Sciatic nerve (tissue), 2 donors: ENCODE data around the gene SCGB1C2. TPM values are rescaled to one million over a fixed set of nuclear protein-coding genes. Genes with fewer than 3 reads are reported as not detected.

ENCODE experiments used
- ATAC-seq: fragments of 200-7000 bp; cut with Tn5 transposase; one replicate; pipeline ENCODE4 v1.9.1; 2020; ENCODE audit warnings: mild to moderate bottlenecking, moderate library complexity
- DNase-seq: peaks from one replicate; pipeline ENCODE4 v3.0.0-alpha.2; 2020; ENCODE audit warnings: low spot score
- intact Hi-C: fragments of 100-400 bp; cut with DNase I; formaldehyde crosslinking; loops from one replicate; pipeline ENCODE4 v1.14.2; 2022
- total RNA-seq: library from RNA; stranded (reverse); fragmentation: NEBNext Ultra II Directional; extraction: Animal tissue kit (Norgen Biotek cat#: 25700); gene quantifications from one replicate; pipeline ENCODE4 v1.2.1, GENCODE V29; 2021
- donor health status: DM: no; HTN: no; CAD: no.
- donor health status: DM: no; HTN: no; CAD: no.

SCGB1C2 gene
- total RNA-seq, 1 donor from 2014 or later = not detected

- intact Hi-C loops = no loop called here
Observed at GRCh38 chr17:147796-148740, 10.7 kb downstream of the SCGB1C2 start.

DNA sequence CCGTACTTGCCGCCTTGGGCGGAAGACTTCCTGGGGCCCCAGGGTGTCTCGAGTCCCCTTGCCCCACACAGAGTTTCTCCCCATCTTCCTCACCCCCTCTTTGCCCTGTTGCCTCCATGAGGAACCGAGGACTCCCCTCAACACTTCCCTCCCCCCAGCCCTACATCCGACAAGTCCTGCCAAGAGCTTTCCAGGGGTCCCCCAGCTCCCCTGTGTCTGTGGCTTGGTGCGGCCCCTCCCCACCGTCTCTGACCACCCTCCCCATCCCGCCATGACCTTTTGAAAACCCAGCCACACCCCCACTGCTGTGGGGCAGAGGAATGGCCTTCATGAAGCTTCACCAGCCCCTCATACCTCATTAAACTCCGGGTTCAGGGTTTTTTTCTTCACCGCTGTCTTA is 11.4 kb downstream of the SCGB1C2 start:
- intact Hi-C loops = no loop called here
- peak; percentile 28 for DNase-seq
- ATAC-seq = no peak

More at GRCh38 chr17:147796-148740, 10.7 kb downstream of the SCGB1C2 start:
- DNase-seq (peak; percentile 41), ATAC-seq (no peak)

DNA sequence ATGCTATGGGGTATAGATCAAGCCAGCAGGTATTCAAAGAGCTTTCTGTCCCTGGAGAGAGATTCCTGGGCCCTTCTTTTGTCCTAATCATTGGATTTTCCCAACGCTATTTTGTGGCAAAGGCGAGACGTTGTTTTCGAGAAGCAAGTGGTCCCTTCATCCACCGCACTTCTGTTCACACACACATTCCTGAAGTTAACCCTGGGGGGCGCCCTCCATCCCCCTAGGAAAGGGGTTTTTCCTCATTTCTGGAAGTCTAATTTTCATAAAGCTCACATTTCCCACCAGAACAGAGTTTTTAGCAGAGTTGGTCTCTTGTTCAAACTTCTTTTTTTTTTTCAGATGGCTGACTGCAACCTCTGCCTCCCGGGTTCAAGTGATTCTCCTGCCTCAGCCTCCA is 11.9 kb downstream of the SCGB1C2 start:
- ATAC-seq = no peak
- DNase-seq = peak; percentile 22
- intact Hi-C loops = no loop called here

DNA sequence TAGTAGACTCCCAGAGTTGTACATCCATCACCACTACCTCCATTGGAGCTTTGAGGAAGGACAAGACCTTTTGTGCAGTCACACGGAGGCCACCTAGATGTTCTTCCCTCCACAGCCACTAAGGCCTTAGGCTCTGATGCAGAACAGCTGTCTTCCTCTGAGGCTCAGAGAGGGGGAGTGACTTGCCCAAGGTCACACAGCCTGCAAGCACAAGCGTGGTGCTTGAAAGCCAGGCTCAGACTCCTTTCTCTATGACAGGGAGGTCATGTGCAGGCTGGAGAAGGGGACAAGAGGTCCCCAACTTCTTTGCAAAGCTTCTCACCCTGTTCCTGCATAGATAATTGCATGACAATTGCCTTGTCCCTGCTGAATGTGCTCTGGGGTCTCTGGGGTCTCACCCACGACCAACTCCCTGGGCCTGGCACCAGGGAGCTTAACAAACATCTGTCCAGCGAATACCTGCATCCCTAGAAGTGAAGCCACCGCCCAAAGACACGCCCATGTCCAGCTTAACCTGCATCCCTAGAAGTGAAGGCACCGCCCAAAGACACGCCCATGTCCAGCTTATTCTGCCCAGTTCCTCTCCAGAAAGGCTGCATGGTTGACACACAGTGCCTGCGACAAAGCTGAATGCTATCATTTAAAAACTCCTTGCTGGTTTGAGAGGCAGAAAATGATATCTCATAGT is 12.7 kb downstream of the SCGB1C2 start:
- intact Hi-C loops = no loop called here
- peak; percentile 39 for DNase-seq
- no peak for ATAC-seq

DNA sequence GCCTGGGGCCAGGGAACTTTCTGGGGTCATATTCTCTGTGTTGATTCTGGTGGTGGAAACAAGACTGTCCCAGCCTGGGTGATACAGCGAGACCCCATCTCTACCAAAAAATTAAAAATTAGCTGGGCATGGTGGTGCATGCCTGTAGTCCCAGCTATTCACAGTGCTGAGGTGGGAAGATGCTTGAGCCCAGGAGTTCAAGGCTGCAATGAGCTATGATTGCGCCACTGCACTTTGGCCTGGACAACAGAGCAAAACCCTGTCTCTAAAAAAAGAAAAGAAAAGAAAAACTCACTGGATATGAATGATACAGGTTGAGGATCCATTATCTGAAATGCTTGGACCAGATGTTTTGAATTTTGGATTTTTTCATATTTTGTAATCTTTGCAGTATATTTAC is 13.6 kb downstream of the SCGB1C2 start:
- ATAC-seq (no peak), DNase-seq (no peak)
- intact Hi-C loops = no loop called here

DNA sequence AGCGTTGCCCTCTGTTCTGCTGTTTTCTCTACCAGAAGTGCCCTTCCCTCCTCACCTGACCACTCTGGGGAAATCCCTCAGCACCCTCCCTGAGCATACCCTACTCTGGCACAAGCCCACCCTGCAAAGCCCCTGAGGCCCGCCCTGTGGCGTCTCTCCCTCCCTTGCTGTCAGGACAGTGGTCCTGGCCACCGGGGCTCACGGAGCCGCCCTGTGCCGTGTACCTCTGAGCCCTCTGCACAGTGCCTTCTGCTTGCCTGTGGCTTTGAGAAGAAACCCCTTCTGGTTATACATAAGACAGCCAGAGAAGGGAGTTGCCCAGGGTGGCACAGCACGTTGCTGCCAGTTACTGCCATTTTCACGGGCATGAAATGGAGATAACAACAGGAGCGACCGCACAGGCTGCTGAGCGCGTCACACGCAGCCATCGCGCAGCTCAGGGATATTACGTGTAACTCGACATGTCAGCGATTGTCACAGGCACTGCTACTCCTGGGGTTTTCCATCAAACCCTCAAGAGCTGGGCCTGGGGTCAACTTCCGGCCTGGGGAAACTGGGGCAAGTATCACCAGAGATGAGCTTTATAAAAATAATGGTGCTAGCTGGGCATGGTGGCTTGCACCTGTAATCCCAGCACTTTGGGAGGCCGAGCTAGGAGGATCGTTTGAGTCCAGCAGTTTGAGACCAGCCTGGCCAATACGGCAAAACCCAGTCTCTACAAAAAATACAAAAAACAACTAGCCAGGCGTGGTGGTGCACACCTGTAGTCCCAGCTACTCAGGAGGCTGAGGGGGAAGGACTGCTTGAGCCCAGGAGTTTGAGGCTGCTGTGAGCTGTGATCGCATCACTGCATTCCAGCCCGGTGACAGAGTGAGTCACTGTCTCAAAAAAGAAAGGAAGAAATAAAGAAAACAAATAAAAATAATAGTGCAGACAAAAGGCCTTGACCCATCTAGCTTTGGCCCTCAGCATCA is 14.8 kb downstream of the SCGB1C2 start:
- ATAC-seq = no peak
- peak; percentile 39 for DNase-seq
- intact Hi-C loops = no loop called here

- intact Hi-C loops = no loop called here
- ATAC-seq (no peak), DNase-seq (peak; percentile 48)
Observed at GRCh38 chr17:152860-153420, 15.6 kb downstream of the SCGB1C2 start.

DNA sequence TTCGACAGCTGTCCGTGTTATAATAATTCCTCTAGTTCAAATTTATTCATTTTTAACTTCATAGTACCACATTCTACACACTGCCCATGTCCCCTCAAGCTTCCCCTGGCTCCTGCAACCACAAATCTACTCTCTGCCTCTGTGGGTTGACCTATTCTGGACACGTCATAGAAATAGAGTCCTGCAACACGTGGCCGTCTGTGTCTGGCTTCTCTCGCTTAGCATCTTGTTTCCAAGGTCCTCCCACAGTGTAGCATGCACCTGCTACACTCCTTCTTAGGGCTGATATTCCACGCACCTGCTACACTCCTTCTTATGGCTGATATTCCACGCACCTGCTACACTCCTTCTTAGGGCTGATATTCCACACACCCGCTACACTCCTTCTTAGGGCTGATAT is 16.5 kb downstream of the SCGB1C2 start:
- DNase-seq = peak; percentile 15
- ATAC-seq = no peak
- intact Hi-C loops = no loop called here

DNA sequence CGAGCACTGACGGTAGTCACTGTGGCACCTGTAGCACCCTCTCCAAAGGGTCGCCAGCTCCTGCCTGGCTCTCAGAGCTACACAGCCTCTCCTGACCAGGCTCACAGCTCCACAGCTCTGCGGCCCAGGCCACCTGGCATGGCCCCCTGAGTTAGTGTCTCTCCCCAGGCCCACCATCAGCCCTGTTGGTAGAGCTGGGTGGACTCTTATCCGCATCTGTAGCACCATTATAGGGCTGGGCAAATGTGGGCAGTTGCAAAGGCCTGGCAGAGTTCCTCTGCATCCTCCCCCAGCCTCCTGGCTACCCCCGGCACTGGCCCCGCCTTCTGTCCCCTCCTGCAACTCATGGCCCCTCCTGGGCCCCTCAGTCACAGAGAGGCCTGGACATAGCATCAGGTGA is 18.2 kb downstream of the SCGB1C2 start:
- ATAC-seq = no peak
- intact Hi-C loops = no loop called here
- DNase-seq = no peak

GRCh38 chr17:156094-156621 is 18.8 kb downstream of the SCGB1C2 start:
- ATAC-seq (no peak), DNase-seq (no peak)
- intact Hi-C loops = no loop called here

- ATAC-seq = no peak
- DNase-seq = no peak
- intact Hi-C loops = no loop called here
Observed at GRCh38 chr17:156946-157345, 19.6 kb downstream of the SCGB1C2 start.

DNA sequence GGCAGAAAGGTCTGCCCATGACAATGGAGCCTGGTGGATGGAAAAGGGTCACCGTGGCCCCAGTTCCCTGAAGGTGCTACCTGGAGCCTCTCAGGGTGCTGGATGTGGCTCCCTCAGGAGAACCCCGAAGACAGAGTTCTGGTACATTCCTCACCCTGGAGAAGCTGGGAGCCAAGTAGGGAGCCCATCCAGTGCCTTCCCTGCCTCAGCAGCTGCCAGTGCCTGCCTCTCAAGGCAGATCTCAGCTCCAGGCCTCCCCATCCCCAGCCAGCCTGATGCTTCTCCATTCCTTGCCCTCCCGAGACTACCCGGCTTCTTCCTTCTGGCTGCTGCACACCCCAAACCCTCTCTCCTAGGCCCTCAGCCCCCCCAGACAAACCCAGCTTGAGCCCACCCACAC is 20.5 kb downstream of the SCGB1C2 start:
- DNase-seq = no peak
- ATAC-seq = no peak

GRCh38 chr17:158379-158778 is 21.0 kb downstream of the SCGB1C2 start:
- intact Hi-C loops = no loop called here
- ATAC-seq = no peak
- DNase-seq = no peak

More for the DNA sequence above, 20.5 kb downstream of the SCGB1C2 start:
- intact Hi-C loops = no loop called here

DNA sequence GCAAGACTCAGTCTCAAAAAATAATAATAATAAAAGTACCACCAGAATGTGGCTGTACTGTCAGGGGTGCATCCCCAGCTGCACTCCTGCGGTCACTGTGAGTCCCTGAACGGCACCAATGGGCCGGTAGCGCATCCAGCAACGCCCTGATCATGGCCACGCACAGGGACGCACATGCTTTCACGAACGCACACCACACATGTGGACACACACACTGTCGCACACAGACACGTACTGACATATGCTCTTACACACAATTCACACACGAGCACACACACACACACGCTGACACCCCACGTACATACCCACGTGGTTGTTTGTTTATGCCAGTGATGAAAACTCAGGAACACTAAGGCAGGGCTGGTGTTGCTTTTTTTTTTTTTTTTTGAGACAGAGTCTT is 22.2 kb downstream of the SCGB1C2 start:
- intact Hi-C loops = no loop called here

DNA sequence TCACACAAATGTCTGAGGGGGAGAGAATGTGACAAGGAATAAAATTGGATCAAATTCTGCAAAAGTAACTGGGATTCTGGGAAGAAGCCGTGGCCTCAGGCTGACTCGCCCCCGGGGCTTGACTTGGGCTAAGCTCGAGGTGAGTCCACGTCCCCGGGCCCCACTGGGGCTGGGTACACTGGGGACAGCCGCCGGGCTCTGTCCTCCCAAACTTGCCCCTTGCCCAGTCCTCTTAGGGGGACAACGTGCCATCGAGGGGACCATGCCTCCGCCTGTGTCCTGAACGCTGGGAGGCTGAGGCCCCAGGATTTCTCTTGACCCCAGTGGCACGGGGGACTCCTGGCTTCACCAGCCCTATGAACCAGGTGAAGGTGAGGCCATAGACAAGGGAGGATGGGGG is 23.0 kb downstream of the SCGB1C2 start:
- intact Hi-C loops = no loop called here
- DNase-seq (no peak), ATAC-seq (no peak)

More for the DNA sequence above, 22.2 kb downstream of the SCGB1C2 start:
- DNase-seq (no peak), ATAC-seq (no peak)

DNA sequence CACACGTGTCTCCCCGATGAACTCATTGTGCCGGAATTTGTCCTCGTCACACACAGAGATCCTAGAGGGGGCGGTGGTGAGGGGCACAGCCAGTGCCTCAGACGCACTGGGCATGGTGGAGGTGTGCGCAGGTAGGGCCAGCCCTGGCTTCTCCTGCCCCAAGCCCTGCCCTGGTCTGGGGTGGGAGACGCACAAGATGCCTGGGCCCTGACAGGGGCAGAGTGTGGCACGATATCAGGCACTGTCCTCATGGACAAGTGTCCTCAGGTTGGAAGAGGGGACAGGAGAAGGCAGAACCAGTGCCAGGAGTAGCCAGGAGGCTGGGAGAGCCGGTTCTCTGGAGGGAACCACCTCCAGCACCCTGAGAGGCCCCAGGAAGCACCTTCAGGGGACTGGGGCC is 24.1 kb downstream of the SCGB1C2 start:
- intact Hi-C loops = no loop called here

GRCh38 chr17:162689-163088 is 25.3 kb downstream of the SCGB1C2 start:
- ATAC-seq (no peak), DNase-seq (no peak)
- intact Hi-C loops = no loop called here

More for the DNA sequence above, 24.1 kb downstream of the SCGB1C2 start:
- DNase-seq (no peak), ATAC-seq (no peak)

GRCh38 chr17:163514-164098 is 26.2 kb downstream of the SCGB1C2 start:
- intact Hi-C loops = no loop called here
- ATAC-seq = peak; percentile 10
- DNase-seq = no peak
